Kidney epithelial cell (primary cell): Measurements from ENCODE around the gene ERC2. TPM values are rescaled to one million over a fixed set of nuclear protein-coding genes. Genes with fewer than 3 reads are reported as not detected.

Source experiments
- DNase-seq: peaks from one replicate; pipeline ENCODE4 v3.0.0-alpha.2; 2010; ENCODE audit warnings: low read depth
- H3K27me3 ChIP-seq: 2 replicates; pipeline ENCODE4 v1.6.0; 2011; ENCODE audit warnings: low read length; ENCODE audit not compliant: control insufficient read depth, insufficient read depth
- H3K36me3 ChIP-seq: 2 replicates; pipeline ENCODE4 v1.5.1; 2011; ENCODE audit warnings: low read length; ENCODE audit not compliant: control insufficient read depth, insufficient read depth
- H3K4me3 ChIP-seq: 2 replicates; pipeline ENCODE4 v1.5.1; 2011; ENCODE audit warnings: low read depth, mild to moderate bottlenecking, control low read depth, low read length
- total RNA-seq: library from RNA; depleted of rRNA; stranded (reverse); fragments of >200 nt; gene quantifications from 2 replicates; pipeline ENCODE4 v1.2.3, GENCODE V29; 2015
- TF ChIP-seq, protein P1 (sequence below): IDR thresholded peaks from 2 replicates; pipeline ENCODE4 v1.5.1; 2011; ENCODE audit warnings: mild to moderate bottlenecking, moderate library complexity, low read length, control low read depth, inconsistent platforms; ENCODE audit not compliant: insufficient read depth, poor library complexity, severe bottlenecking

The ERC2 gene
- total RNA-seq, 1 donor from 2014 or later = 17.0 TPM

DNA sequence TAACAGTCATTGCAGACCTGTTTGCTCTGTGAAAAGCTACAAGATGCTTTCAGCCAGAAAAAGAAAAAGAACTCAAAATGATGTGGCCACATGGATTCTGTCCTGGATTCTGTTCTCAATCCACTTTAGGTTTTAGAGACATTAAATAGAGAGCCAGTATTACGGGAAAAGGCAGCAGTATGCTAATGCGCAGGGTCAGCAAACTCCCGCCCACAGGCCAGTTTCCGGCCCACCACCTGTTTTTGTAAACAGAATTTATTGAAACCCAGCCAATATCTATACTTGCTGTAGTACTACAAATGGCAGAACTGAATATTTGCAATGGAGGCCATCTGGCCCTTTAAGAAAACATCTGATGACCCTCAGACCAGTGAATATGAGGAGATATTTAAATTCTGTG is 416.1 kb downstream of the ERC2 start:
- TF ChIP-seq, protein P1, sequence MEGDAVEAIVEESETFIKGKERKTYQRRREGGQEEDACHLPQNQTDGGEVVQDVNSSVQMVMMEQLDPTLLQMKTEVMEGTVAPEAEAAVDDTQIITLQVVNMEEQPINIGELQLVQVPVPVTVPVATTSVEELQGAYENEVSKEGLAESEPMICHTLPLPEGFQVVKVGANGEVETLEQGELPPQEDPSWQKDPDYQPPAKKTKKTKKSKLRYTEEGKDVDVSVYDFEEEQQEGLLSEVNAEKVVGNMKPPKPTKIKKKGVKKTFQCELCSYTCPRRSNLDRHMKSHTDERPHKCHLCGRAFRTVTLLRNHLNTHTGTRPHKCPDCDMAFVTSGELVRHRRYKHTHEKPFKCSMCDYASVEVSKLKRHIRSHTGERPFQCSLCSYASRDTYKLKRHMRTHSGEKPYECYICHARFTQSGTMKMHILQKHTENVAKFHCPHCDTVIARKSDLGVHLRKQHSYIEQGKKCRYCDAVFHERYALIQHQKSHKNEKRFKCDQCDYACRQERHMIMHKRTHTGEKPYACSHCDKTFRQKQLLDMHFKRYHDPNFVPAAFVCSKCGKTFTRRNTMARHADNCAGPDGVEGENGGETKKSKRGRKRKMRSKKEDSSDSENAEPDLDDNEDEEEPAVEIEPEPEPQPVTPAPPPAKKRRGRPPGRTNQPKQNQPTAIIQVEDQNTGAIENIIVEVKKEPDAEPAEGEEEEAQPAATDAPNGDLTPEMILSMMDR = no peak
- Histone ChIP-seq H3K27me3 (no peaks in the 10 kb centered on the region), H3K36me3 (no peaks in the 10 kb centered on the region), H3K4me3 (no peak overlapping the region)
- DNase-seq = no peak

DNA sequence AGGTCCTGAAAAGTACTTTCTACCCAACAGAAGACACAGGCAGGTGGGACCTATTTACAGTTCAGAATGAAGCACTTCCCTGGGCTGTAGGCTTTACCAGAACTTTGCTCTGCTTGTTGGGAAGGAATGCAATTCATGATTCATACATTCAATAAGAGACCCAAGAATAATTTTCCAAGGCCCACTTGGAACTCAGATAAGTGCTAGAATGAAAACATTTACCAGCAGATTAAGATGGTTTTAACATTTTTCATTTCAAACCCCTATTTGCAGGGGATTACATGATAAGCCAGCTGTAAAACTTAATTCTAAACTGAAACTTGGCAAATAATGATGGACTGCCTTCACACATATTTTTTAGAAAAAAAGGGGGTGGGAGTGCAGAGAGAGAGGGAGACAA is 417.2 kb downstream of the ERC2 start:
- TF ChIP-seq, protein P1 = no peak
- H3K4me3 ChIP-seq = no peak overlapping the region
- no peaks in the 10 kb centered on the region for H3K36me3 ChIP-seq
- DNase-seq = no peak
- no peaks in the 10 kb centered on the region for H3K27me3 ChIP-seq

DNA sequence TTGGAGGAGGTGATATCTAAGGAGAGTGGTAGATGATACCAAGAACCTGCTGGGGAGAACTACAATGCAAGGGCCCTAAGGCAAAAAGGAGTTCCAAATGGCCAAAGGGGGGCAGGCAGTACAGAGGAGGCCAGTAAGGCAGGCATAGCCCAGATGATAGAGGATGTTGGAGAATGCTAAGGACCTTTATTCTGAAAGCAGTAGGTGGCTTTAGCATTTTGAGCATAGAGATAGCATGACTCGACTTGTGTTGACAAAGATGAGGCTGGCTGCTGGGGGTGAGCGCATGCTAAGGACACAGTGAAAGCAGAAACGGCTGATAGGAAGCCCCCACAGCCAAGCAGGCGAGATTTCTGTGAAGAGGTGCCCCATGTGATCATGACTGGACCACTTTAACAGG is 419.3 kb downstream of the ERC2 start:
- Histone ChIP-seq H3K36me3 (no peaks in the 10 kb centered on the region), H3K4me3 (no peak overlapping the region), H3K27me3 (no peaks in the 10 kb centered on the region)
- DNase-seq = no peak
- TF ChIP-seq, protein P1 = no peak

DNA sequence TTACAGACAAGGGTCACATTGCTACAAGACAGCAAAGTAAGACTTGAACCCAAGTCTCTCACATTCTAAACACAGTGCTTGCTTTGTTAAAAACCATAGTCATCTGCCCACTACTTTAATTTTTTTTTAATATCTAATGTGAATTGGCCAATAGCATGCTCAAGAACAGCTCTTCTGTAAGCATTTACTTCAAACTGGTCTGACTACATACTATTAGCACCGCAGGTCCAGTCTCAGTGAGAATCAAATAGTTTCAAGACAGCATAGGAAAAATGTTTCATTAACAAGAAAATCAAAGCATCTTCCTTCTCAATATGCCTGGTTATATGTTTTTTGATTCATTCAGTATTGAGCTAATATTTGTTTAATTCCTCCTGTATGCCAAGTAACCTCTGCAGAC is 419.9 kb downstream of the ERC2 start:
- Histone ChIP-seq H3K4me3 (no peak overlapping the region), H3K27me3 (no peaks in the 10 kb centered on the region), H3K36me3 (no peaks in the 10 kb centered on the region)
- TF ChIP-seq, protein P1 = no peak
- no peak for DNase-seq

DNA sequence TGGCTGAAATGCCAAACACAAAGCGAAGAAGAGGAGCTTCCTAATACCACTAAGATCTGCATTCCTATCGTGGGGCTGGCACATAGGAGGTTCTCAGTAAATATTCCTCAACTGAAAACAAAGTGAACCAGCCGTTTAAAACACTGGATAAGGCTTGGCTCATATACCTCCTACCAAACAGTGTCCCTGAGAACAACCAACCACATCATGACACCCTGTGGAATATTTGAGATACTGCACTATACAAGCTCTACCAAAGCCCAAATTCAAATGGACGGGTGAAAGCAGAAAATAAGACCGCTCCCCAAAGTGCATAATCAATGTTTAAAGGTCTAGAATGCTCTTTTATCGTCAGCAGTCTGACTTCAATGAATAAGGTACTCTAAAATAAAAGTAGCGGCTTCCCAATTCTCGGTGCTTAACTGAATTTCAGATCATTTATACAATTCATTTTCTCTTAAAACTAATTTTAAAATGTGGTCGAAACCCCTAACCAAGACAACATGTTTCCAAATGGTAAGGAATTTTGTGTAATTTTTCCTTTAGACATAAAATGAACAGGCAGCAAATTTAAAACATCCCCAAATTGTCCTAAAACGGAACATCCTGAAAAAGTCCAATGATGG is 425.8 kb downstream of the ERC2 start:
- TF ChIP-seq, protein P1 = peak; percentile 50
- no peak overlapping the region for H3K4me3 ChIP-seq
- no peaks in the 10 kb centered on the region for H3K36me3 ChIP-seq
- no peaks in the 10 kb centered on the region for H3K27me3 ChIP-seq
- no peak for DNase-seq

DNA sequence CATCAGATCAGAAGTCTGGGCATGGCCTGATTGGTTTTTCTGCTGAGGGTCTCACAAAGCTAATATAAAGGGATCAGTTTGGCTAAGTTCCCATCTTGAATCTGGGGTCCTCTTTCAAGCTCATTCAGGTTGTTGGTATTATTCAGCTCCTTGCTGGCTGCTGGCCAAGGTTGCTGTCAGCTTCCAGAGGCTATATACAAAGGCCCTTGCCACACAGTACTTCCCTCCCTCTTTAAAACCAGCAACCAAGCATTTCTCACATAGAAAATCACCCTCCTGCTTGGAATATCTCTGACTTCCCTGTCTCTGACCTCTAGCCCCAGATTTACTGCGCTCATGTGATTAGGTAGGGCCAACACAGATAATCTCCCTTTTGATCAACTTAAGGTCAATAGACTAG is 442.9 kb downstream of the ERC2 start:
- no peak overlapping the region for H3K4me3 ChIP-seq

More for the DNA sequence above, 442.9 kb downstream of the ERC2 start:
- Histone ChIP-seq H3K27me3 (no peaks in the 10 kb centered on the region), H3K36me3 (no peaks in the 10 kb centered on the region)
- TF ChIP-seq, protein P1 = no peak
- DNase-seq = no peak
